Gastroesophageal sphincter (tissue), 3 donors: ENCODE results near the gene NGF.

ENCODE experiments used
- EP300 ChIP-seq: sonication (generic); formaldehyde crosslinking; IDR thresholded peaks from one replicate; pipeline ENCODE4 v1.6.1; 2017; ENCODE audit warnings: antibody characterized with exemption, mild to moderate bottlenecking
- POLR2A ChIP-seq, 2 donors: fragments of 450-650 bp; IDR thresholded peaks; one replicate each; pipeline ENCODE4 v1.6.1; 2017; ENCODE audit warnings: antibody characterized with exemption in 2 of 2, mild to moderate bottlenecking in 2 of 2, moderate library complexity in 1 of 2
- POLR2AphosphoS5 ChIP-seq: sonication (generic); formaldehyde crosslinking; IDR thresholded peaks from one replicate; pipeline ENCODE4 v1.6.1; 2017; ENCODE audit warnings: antibody characterized with exemption
- TF ChIP-seq, protein P1 (sequence below), 4 experiments: fragments of 200-600 bp in 2 of 4; fragments of 450-650 bp in 2 of 4; sonication (generic) in 1 of 4; IDR thresholded peaks; one replicate each; pipeline ENCODE4 v1.5.1; 2017 to 2019; ENCODE audit warnings: antibody characterized with exemption in 4 of 4, mild to moderate bottlenecking in 2 of 4, moderate library complexity in 2 of 4

DNA sequence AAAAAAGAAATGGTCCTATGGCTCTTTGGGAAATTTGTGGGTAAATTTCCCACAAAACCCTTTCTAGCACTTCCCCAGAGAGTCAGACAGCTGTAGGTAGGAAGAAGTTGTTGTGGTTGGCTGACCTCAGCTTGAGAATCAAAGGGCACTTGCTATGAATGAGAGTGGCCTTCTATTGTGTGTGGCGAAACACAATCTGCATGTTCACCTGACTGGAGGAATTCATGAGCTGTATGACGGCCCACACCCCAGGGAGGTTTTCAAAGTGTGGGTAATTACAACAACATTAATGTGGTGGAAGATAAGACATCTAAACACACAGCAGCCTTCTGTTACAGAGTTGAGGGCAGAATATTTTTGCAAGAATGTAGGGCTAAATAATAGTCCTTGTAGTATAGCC, 38.8 kb downstream of the NGF start:
- no peak for TF ChIP-seq EP300
- TF ChIP-seq, protein P1, sequence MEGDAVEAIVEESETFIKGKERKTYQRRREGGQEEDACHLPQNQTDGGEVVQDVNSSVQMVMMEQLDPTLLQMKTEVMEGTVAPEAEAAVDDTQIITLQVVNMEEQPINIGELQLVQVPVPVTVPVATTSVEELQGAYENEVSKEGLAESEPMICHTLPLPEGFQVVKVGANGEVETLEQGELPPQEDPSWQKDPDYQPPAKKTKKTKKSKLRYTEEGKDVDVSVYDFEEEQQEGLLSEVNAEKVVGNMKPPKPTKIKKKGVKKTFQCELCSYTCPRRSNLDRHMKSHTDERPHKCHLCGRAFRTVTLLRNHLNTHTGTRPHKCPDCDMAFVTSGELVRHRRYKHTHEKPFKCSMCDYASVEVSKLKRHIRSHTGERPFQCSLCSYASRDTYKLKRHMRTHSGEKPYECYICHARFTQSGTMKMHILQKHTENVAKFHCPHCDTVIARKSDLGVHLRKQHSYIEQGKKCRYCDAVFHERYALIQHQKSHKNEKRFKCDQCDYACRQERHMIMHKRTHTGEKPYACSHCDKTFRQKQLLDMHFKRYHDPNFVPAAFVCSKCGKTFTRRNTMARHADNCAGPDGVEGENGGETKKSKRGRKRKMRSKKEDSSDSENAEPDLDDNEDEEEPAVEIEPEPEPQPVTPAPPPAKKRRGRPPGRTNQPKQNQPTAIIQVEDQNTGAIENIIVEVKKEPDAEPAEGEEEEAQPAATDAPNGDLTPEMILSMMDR (IDR thresholded peaks at IDR 0.05): no peak
- TF ChIP-seq POLR2A (IDR thresholded peaks at IDR 0.05): no peak
- no peak for TF ChIP-seq POLR2AphosphoS5
